Liver (tissue), 9 donors: ENCODE measurements around the gene EML4. TPM values are rescaled to one million over a fixed set of nuclear protein-coding genes. Genes with fewer than 3 reads are reported as not detected.

ENCODE experiments used
- DNase-seq: peaks from one replicate; pipeline ENCODE4 v3.0.0-alpha.2; 2017; ENCODE audit warnings: low spot score
- H3K27ac ChIP-seq, 2 donors: one replicate each; pipeline ENCODE4 v1.7.0; 2013; ENCODE audit warnings: inconsistent platforms in 2 of 2, low read length in 2 of 2, control low read depth in 1 of 2, low read depth in 1 of 2, mild to moderate bottlenecking in 1 of 2
- H3K27me3 ChIP-seq, 4 donors: one replicate each; pipeline versions ENCODE4 v1.6.1 to v1.7.0; 2013; ENCODE audit warnings: low read length in 3 of 4, inconsistent platforms in 1 of 4, mild to moderate bottlenecking in 1 of 4, moderate library complexity in 1 of 4; ENCODE audit not compliant: control insufficient read depth in 4 of 4, insufficient read depth in 4 of 4
- H3K36me3 ChIP-seq, 4 donors: one replicate each; pipeline versions ENCODE4 v1.6.1 to v1.7.0; 2013; ENCODE audit warnings: low read length in 3 of 4, mild to moderate bottlenecking in 3 of 4, low read depth in 1 of 4, moderate library complexity in 1 of 4; ENCODE audit not compliant: control insufficient read depth in 4 of 4, insufficient read depth in 3 of 4
- H3K4me1 ChIP-seq, 4 donors: one replicate each; pipeline versions ENCODE4 v1.6.1 to v1.7.0; 2013; ENCODE audit warnings: low read length in 3 of 4, mild to moderate bottlenecking in 3 of 4, moderate library complexity in 1 of 4; ENCODE audit not compliant: control insufficient read depth in 4 of 4, insufficient read depth in 4 of 4
- H3K4me3 ChIP-seq, 3 donors: one replicate each; pipeline versions ENCODE4 v1.6.1 to v1.7.0; 2013; ENCODE audit warnings: low read length in 3 of 3, control low read depth in 1 of 3, low read depth in 1 of 3, mild to moderate bottlenecking in 1 of 3
- H3K9ac ChIP-seq, 2 donors: one replicate each; pipeline ENCODE4 v1.7.0; 2013; ENCODE audit warnings: low read length in 2 of 2, mild to moderate bottlenecking in 2 of 2, moderate library complexity in 2 of 2, control low read depth in 1 of 2, low read depth in 1 of 2
- H3K9me3 ChIP-seq, 4 donors: one replicate each; pipeline versions ENCODE4 v1.6.1 to v1.7.0; 2013; ENCODE audit warnings: low read length in 3 of 4; ENCODE audit not compliant: control insufficient read depth in 4 of 4
- ATF3 ChIP-seq: IDR thresholded peaks from 2 replicates; pipeline ENCODE4 v1.6.1; 2016; ENCODE audit warnings: antibody characterized with exemption
- CTCF ChIP-seq: fragments of 150-350 bp; IDR thresholded peaks from 2 replicates; pipeline ENCODE4 v1.5.1; 2017; ENCODE audit warnings: improper control_type of control experiment, low read depth, low read length; ENCODE audit not compliant: missing input control
- EGR1 ChIP-seq, 2 donors: IDR thresholded peaks; 2 replicates each; pipeline ENCODE4 v1.6.1; 2016 to 2018; ENCODE audit warnings: antibody characterized with exemption in 2 of 2, low read depth in 2 of 2
- FOXA1 ChIP-seq: IDR thresholded peaks from 2 replicates; pipeline ENCODE4 v1.6.1; 2016; ENCODE audit warnings: antibody characterized with exemption
- FOXA2 ChIP-seq: IDR thresholded peaks from 2 replicates; pipeline ENCODE4 v1.6.1; 2016; ENCODE audit warnings: antibody characterized with exemption
- GABPA ChIP-seq, 2 donors: IDR thresholded peaks in 1 of 2; conservative IDR thresholded peaks in 1 of 2; 2 replicates each; pipeline ENCODE4 v1.6.1; 2016; ENCODE audit warnings: antibody characterized with exemption in 2 of 2, mild to moderate bottlenecking in 1 of 2, moderate library complexity in 1 of 2
- HNF4A ChIP-seq, 2 donors: conservative IDR thresholded peaks; 2 replicates each; pipeline ENCODE4 v1.6.1; 2016; ENCODE audit warnings: antibody characterized with exemption in 2 of 2, mild to moderate bottlenecking in 2 of 2
- HNF4G ChIP-seq: IDR thresholded peaks from 2 replicates; pipeline ENCODE4 v1.6.1; 2016; ENCODE audit warnings: antibody characterized with exemption
- JUND ChIP-seq, 2 donors: IDR thresholded peaks; 2 replicates each; pipeline ENCODE4 v1.6.1; 2016; ENCODE audit warnings: antibody characterized with exemption in 2 of 2
- NR2F2 ChIP-seq: IDR thresholded peaks from 2 replicates; pipeline ENCODE4 v1.6.1; 2016; ENCODE audit warnings: antibody characterized with exemption
- RAD21 ChIP-seq, 2 donors: IDR thresholded peaks; 2 replicates each; pipeline ENCODE4 v1.6.1; 2016; ENCODE audit warnings: antibody characterized with exemption in 2 of 2, mild to moderate bottlenecking in 2 of 2
- RXRA ChIP-seq, 2 donors: IDR thresholded peaks; 2 replicates each; pipeline ENCODE4 v1.6.1; 2017 to 2018; ENCODE audit warnings: antibody characterized with exemption in 2 of 2, mild to moderate bottlenecking in 1 of 2
- SP1 ChIP-seq: IDR thresholded peaks from 2 replicates; pipeline ENCODE4 v1.6.1; 2018; ENCODE audit warnings: antibody characterized with exemption, mild to moderate bottlenecking
- TAF1 ChIP-seq: conservative IDR thresholded peaks from 2 replicates; pipeline ENCODE4 v1.6.1; 2016; ENCODE audit warnings: antibody characterized with exemption, mild to moderate bottlenecking
- YY1 ChIP-seq: IDR thresholded peaks from 2 replicates; pipeline ENCODE4 v1.6.1; 2016; ENCODE audit warnings: antibody characterized with exemption, mild to moderate bottlenecking
- ZBTB33 ChIP-seq: IDR thresholded peaks from 2 replicates; pipeline ENCODE4 v1.6.1; 2016; ENCODE audit warnings: antibody characterized with exemption
- WGBS: extraction: QIAGEN DNeasy Blood & Tissue Kit; methylation state at CpG from one replicate; pipeline ENCODE4 v1.1.7; 2013; 5-methylcytosine and 5-hydroxymethylcytosine counted together
- polyA plus RNA-seq, 2 donors: library from polyadenylated mRNA; stranded (reverse) in 1 of 2; unstranded in 1 of 2; fragments of 200-250 nt in 1 of 2; fragments of >200 nt in 1 of 2; fragmentation: Nextera tagmentation in 1 of 2; extraction: Ambion mirVana in 1 of 2; gene quantifications; one replicate each; pipeline versions ENCODE4 v1.2.1 to v1.2.3, GENCODE V29; 2013 to 2015
- total RNA-seq, 2 donors: library from RNA; depleted of rRNA; stranded (reverse); fragments of >200 nt; gene quantifications; one replicate each; pipeline ENCODE4 v1.2.3, GENCODE V29; 2014
- TF ChIP-seq, protein P1 (sequence below): IDR thresholded peaks from 2 replicates; pipeline ENCODE4 v1.6.1; 2016; ENCODE audit warnings: antibody characterized with exemption
- TF ChIP-seq, protein P2 (sequence below): IDR thresholded peaks from 2 replicates; pipeline ENCODE4 v1.6.1; 2016; ENCODE audit warnings: antibody characterized with exemption, mild to moderate bottlenecking
- donor health status: healthy.
- donor health status: healthy.
- donor health status: healthy.
- donor health status: healthy.
- donor health status: healthy.

The EML4 gene
- total and polyA plus RNA-seq, 4 donors = 12.8 to 49.6 (median 34.8) TPM

DNA sequence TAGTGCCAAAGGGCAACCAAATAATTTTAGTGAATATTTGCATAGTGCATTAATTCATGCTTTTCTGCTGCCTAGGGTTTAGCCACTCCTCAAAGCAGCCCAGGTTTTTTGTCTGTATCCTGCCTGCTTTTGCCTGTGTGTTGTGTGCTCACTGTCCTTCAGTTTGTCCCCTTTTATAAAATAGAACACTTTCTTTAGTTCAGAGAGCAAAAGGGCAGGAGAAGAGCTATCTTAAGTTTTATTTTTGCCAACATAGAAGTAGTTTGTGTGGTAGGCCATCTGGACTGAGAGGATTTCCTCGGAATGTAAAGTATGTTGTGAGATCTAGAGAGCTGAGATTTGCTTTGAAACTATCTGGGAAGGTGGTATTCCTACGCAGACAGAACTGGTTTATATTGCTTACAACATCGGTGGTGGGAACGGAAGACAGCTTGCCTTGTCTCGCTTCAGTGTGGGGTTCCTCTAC is 64.9 kb downstream of the EML4 start:
- 72% methylated on average over 5 of the region's 5 CpGs for WGBS
- Histone ChIP-seq H3K27ac (peak overlapping the region in 1 of 2 donors; percentile 18), H3K9ac (no peak overlapping the region), H3K4me1 (peaks cover 0 to 7% (median 4%) of the 10 kb centered on the region in 4 donors), H3K9me3 (no peaks in the 10 kb centered on the region), H3K4me3 (no peak overlapping the region), H3K36me3 (no peaks in the 10 kb centered on the region), H3K27me3 (no peaks in the 10 kb centered on the region)
- TF ChIP-seq EGR1 (IDR thresholded peaks at IDR 0.05; ENCODE audit: low read depth in 2 of 2) = no peak
- peak; percentile 62 for TF ChIP-seq NR2F2
- TF ChIP-seq, protein P1, sequence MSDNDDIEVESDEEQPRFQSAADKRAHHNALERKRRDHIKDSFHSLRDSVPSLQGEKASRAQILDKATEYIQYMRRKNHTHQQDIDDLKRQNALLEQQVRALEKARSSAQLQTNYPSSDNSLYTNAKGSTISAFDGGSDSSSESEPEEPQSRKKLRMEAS = no peak
- no peak for TF ChIP-seq GABPA (IDR thresholded peaks at IDR 0.05 in 1 of 2, conservative IDR thresholded peaks at IDR 0.05 in 1 of 2)
- no peak for TF ChIP-seq FOXA2
- TF ChIP-seq, protein P2, sequence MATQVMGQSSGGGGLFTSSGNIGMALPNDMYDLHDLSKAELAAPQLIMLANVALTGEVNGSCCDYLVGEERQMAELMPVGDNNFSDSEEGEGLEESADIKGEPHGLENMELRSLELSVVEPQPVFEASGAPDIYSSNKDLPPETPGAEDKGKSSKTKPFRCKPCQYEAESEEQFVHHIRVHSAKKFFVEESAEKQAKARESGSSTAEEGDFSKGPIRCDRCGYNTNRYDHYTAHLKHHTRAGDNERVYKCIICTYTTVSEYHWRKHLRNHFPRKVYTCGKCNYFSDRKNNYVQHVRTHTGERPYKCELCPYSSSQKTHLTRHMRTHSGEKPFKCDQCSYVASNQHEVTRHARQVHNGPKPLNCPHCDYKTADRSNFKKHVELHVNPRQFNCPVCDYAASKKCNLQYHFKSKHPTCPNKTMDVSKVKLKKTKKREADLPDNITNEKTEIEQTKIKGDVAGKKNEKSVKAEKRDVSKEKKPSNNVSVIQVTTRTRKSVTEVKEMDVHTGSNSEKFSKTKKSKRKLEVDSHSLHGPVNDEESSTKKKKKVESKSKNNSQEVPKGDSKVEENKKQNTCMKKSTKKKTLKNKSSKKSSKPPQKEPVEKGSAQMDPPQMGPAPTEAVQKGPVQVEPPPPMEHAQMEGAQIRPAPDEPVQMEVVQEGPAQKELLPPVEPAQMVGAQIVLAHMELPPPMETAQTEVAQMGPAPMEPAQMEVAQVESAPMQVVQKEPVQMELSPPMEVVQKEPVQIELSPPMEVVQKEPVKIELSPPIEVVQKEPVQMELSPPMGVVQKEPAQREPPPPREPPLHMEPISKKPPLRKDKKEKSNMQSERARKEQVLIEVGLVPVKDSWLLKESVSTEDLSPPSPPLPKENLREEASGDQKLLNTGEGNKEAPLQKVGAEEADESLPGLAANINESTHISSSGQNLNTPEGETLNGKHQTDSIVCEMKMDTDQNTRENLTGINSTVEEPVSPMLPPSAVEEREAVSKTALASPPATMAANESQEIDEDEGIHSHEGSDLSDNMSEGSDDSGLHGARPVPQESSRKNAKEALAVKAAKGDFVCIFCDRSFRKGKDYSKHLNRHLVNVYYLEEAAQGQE = no peak
- no peak for TF ChIP-seq CTCF
- no peak for DNase-seq

DNA sequence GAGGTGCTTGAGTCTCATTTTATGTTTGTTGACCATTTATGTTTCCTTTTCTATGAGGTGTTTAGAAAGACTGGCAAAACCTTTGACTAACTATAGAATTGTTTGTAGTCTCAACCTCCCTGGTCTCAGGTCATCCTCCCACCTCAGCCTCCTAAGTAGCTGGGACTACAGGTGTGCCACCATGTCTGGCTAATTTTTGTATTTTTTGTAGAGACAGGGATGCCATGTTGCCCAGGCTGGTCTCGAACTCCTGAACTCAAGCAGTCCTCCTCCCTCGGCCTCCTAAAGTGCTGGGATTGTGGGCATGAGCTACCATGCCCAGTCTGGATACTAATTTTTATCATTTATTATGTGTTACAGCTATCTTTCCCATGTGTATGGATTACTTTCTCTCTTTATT is 67.8 kb downstream of the EML4 start:
- H3K27me3 ChIP-seq = no peaks in the 10 kb centered on the region
- H3K9me3 ChIP-seq = no peaks in the 10 kb centered on the region
- H3K4me3 ChIP-seq = no peak overlapping the region
- no peak overlapping the region for H3K27ac ChIP-seq
- over 99% methylated on average over 2 of the region's 2 CpGs for WGBS
- H3K4me1 ChIP-seq = peaks cover 2 to 14% (median 6%) of the 10 kb centered on the region in 4 donors
- DNase-seq = no peak
- no peak for TF ChIP-seq ATF3
- no peak for TF ChIP-seq NR2F2
- no peak for TF ChIP-seq YY1
- no peak for TF ChIP-seq EGR1 (IDR thresholded peaks at IDR 0.05; ENCODE audit: low read depth in 2 of 2)
- TF ChIP-seq, protein P1 = no peak
- no peak for TF ChIP-seq HNF4A (conservative IDR thresholded peaks at IDR 0.05)
- no peak for TF ChIP-seq TAF1
- TF ChIP-seq ZBTB33 = no peak
- TF ChIP-seq RXRA (IDR thresholded peaks at IDR 0.05) = no peak
- TF ChIP-seq FOXA1 = no peak
- no peak for TF ChIP-seq GABPA (IDR thresholded peaks at IDR 0.05 in 1 of 2, conservative IDR thresholded peaks at IDR 0.05 in 1 of 2)
- TF ChIP-seq SP1 = no peak
- no peak for TF ChIP-seq RAD21 (IDR thresholded peaks at IDR 0.05)
- TF ChIP-seq JUND (IDR thresholded peaks at IDR 0.05) = no peak
- TF ChIP-seq FOXA2 = no peak
- TF ChIP-seq HNF4G = no peak
- H3K36me3 ChIP-seq = no peaks in the 10 kb centered on the region
- H3K9ac ChIP-seq = no peak overlapping the region
